Omental fat pad (tissue), 4 donors: Measurements from ENCODE around the gene TAGAP. TPM values are rescaled to one million over a fixed set of nuclear protein-coding genes. Genes with fewer than 3 reads are reported as not detected.

Experiments used
- ATAC-seq: fragments of 150-250 bp; one replicate; pipeline ENCODE4 v1.9.1; 2016; ENCODE audit warnings: mild to moderate bottlenecking, moderate library complexity; ENCODE audit not compliant: low FRiP score
- DNase-seq: peaks from one replicate; pipeline ENCODE4 v3.0.0-alpha.2; 2019; ENCODE audit warnings: low spot score
- total RNA-seq, 4 donors: library from RNA; depleted of rRNA; stranded (reverse); fragments of >200 nt; gene quantifications; one replicate each; pipeline ENCODE4 v1.1.0, GENCODE V29; 2016
- TF ChIP-seq, protein P1 (sequence below), 3 donors: fragments of 450-650 bp; IDR thresholded peaks; one replicate each; pipeline ENCODE4 v1.5.1; 2016 to 2017; ENCODE audit warnings: antibody characterized with exemption in 3 of 3, mild to moderate bottlenecking in 3 of 3, moderate library complexity in 2 of 3

Gene TAGAP
- total RNA-seq, 4 donors from 2014 or later = 3.1 to 5.7 (median 4.8) TPM

DNA sequence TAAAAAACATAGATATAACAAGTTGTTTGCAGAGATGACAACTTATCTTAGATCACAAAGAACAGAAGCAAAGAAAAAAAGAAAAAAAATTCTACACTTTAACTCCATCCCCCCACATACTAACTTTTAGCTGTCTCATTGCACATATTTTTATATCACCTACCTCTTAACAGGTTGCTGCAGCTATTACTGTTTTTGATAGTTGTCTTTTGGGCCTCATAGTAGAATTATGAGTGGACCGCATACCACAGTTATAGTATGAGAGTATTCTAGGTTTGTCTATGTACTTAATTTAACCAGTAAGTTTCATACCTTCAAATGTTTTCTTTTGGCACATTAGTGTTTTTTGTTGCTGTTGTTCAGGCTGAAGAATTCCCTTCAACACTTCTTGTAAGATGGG is 57.1 kb downstream of the TAGAP start:
- no peak for ATAC-seq

More for the DNA sequence above, 57.1 kb downstream of the TAGAP start:
- DNase-seq = no peak
- TF ChIP-seq, protein P1, sequence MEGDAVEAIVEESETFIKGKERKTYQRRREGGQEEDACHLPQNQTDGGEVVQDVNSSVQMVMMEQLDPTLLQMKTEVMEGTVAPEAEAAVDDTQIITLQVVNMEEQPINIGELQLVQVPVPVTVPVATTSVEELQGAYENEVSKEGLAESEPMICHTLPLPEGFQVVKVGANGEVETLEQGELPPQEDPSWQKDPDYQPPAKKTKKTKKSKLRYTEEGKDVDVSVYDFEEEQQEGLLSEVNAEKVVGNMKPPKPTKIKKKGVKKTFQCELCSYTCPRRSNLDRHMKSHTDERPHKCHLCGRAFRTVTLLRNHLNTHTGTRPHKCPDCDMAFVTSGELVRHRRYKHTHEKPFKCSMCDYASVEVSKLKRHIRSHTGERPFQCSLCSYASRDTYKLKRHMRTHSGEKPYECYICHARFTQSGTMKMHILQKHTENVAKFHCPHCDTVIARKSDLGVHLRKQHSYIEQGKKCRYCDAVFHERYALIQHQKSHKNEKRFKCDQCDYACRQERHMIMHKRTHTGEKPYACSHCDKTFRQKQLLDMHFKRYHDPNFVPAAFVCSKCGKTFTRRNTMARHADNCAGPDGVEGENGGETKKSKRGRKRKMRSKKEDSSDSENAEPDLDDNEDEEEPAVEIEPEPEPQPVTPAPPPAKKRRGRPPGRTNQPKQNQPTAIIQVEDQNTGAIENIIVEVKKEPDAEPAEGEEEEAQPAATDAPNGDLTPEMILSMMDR (IDR thresholded peaks at IDR 0.05) = no peak

Other genes with a start within 250 kb of the TAGAP start
- 100 to 1,000 TPM in 2 of 4 donors, 10 to 100 TPM in 2; 60.9 to 480 (median 251) TPM for gene EZR, start 225.6 kb downstream of the TAGAP start, total RNA-seq
- gene RSPH3, start 44.8 kb downstream of the TAGAP start, total RNA-seq = 10 to 100 TPM in 1 of 4 donors, 1 to 10 TPM in 3; 6.4 to 11.7 (median 7.5) TPM
- under 1 TPM in 3 of 4 donors, not detected in 1; 0.12 to 0.47 (median 0.28) TPM for gene FNDC1, start 124.4 kb upstream of the TAGAP start, total RNA-seq